HS-5 (cell line): ENCODE results near the gene MED27.

Experiments used
- DNase-seq: peaks from one replicate; pipeline ENCODE4 v3.0.0-alpha.2; 2012; ENCODE audit warnings: low read depth

MED27 gene

GRCh38 chr9:131919216-131919615 lies 160.5 kb downstream of the MED27 start:
- DNase-seq = no peak

GRCh38 chr9:131918481-131918880 lies 161.2 kb downstream of the MED27 start:
- DNase-seq = no peak

- DNase-seq = no peak
Observed at GRCh38 chr9:131917009-131917408, 162.7 kb downstream of the MED27 start.

DNA sequence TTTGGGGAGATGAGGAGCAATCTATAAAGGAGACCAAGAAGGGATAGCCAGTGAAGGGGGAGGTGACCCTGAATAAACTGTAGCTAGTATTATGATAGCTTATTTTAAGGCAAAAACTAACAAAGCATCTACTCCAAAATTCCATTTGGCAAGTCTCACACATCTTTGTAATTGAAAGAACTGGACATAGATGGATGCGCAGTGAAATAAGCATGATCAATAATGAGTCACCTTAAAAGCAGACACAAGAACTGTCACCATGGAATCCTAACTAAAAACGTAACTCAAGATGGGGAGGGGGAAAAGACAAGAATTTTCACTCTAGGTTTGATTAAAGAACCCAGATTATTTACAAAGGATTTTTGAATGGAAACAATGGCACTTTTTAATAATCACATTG lies 164.5 kb downstream of the MED27 start:
- peak; percentile 37 for DNase-seq

DNA sequence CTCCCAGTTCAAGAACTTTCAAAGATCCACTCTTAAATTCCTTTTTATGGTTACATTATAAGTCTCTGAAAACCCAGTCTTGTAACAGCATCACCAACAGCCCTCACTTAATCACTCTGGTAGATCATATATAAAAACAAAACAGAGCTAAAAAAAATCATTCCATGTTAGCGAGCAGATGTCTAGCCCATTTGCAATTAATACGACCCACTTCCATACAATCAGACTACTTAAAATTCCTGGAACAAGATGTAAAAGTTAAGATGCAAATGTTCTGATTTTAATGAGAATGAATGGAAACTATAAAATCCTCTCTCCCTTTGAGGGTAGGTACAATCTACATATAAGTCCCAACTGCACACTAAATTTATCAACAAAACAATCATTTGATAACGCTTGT lies 167.0 kb downstream of the MED27 start:
- no peak for DNase-seq

- DNase-seq = no peak
Observed at GRCh38 chr9:131912069-131912468, 167.6 kb downstream of the MED27 start.

GRCh38 chr9:131910572-131910971 lies 169.1 kb downstream of the MED27 start:
- no peak for DNase-seq

GRCh38 chr9:131905144-131905543 lies 174.5 kb downstream of the MED27 start:
- no peak for DNase-seq

DNA sequence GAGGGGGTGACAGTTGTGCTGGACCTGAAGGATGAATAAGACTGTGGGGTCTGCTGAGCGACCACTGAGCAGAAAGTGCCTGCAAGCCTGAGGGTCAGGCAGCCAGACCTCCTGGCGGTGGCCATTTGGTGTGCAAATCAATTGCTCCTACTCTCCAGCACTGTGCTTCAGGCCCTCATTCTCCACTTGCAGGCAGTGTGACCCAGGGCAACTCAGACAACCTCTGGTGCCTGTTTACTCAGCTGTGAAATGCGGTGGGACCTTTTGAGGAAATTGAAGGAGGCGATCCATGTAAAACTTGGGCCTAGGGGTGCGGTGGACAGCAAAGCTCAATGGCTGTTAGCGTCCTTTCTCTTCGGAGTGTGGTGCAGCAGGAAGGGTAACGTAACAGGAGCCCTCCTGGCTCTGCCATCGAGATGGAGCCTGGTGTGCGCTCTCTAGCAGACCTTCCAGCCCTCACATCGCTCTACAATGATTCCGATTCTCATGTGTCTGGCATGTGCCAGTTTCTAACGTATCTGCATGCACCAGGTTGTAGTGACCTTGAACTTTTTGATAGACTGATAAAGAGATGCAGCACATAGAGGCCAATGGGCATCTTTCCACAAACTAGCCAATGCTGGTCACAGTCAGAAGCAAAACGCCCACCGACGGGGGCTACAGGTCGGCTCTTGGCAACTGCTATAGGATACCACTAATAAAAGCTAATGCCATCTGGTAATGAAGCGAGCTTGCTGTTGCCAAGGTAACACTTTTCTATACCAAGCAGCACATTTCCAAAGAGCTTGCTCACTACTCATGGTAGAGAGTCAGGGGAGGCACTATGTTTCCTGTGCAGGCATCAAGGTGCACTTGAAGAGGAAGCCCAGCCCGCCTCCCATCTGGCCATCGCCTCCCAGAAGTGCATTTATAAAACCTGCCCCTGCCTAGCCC lies 180.1 kb downstream of the MED27 start:
- no peak for DNase-seq

- no peak for DNase-seq
Observed at GRCh38 chr9:131892902-131893500, 186.7 kb downstream of the MED27 start.

GRCh38 chr9:131892162-131892707 lies 187.4 kb downstream of the MED27 start:
- DNase-seq = no peak

- DNase-seq = no peak
Observed at GRCh38 chr9:131891598-131891997, 188.1 kb downstream of the MED27 start.

DNA sequence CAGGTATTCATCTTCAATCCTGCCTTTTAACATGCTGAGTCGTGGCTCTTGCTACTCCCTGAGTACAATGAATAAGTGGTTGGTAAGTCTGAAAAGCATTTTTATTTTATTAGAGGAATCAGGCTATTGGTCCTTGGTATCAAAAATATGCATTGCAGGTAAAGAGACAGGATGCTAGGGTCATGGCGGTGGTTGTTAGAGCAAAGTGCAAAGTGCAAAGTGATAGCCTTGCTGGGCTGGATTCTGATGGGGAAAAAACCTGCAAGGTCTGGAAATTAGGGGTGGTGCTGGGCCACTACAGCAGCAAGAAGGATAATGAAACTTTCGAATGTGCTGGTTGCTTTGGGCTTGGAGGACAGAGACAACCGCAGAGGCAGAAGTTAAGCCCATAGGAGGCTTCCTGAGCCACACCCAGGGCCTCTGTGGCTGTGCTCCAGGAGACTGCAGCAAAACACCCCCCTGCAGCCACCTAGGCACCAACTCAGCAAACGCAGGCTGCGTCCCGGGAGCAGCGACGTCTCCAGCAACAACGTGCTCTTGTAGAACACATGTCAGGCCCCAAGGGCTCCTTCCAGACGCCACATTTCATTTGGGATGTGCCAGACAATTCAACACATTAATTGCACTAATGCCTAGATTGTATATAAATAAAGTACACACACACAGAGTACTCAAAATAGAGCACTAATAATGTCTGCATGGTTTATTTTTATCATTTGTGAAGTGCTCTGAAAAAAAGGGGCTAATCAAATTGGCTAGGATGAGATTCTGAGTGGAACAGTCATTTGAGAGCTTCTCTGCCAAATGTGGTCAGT lies 190.0 kb downstream of the MED27 start:
- no peak for DNase-seq

DNA sequence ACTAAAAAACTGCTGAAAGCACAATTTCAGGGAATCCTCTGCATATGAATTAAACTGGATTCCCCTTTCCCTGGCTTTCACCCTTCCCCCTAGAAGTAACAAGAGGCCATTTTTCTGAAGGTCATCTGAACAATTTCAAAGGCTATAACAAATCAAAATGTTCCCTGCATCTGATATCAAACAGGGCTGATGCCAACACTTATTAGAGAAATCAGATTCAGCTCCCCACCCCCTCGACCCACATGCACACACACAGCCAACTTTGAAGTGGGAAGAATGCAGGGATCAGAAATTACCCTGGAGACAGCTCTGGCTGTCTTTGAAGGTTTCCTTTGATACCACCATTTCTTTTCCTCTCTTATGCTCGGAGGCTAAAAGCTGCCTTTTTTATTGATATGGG lies 190.7 kb downstream of the MED27 start:
- no peak for DNase-seq

GRCh38 chr9:131887680-131888079 lies 192.0 kb downstream of the MED27 start:
- no peak for DNase-seq

- DNase-seq = no peak
Observed at GRCh38 chr9:131886826-131887225, 192.8 kb downstream of the MED27 start.

DNA sequence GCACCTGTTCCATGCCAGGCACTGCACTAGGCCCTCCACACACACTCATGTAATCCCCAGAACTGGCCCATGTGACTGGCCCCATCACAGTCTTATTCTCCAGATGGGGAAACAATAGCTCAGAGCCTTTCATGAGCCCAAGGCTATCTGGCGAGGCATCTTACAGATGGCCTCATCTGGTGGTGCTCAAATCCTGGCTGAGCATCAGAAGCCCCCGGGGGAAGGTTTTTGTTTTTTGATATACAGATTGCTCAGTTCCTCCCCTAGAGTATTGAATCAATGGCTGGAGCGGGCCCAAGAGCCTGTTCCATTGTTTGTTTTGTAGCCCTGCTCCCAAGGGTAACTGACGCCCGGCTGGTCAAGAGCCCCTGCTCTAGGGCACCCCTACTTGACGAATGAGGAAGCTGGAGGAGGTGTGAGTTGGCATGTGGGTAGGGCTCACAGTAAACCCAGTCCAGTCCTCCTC lies 194.5 kb downstream of the MED27 start:
- DNase-seq = no peak

GRCh38 chr9:131884222-131884621 lies 195.4 kb downstream of the MED27 start:
- no peak for DNase-seq

DNA sequence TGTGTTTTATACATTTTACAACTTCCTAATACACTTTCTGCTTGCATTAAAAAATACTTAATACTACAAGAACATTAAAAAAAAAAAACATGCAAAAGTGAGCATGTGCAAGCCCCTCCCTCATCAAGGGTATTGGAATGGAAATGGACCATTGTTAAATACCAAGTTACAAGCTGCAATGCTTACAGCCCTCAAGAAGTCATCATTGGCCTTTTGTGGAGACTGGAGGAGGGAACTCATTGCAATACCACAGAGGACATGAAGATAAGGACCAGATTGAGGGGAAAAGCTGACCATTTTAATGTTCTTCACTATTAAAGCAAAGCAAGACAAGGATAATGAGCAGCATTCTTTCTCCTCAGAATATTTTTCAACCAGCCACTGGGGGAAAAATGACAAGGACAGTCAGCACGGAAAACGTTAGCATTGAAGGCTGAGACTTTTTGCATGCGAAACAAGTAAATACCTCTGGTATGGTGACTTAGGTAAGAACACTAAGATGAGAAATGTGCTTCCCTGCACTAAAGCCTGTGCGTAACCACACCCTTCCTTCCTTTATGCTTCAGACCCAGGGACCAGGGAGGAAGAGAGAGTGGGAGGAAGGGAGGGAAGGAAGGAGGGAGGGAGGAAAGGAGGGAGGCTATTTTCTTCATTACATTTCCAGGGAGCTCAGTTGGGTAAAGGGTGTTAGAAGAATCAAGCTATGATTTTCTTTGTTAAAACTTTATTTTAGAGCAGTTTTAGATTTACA lies 198.7 kb downstream of the MED27 start:
- DNase-seq = no peak

GRCh38 chr9:131879911-131880290 lies 199.8 kb downstream of the MED27 start:
- no peak for DNase-seq

GRCh38 chr9:131879181-131879910 lies 200.3 kb downstream of the MED27 start:
- DNase-seq = no peak
